Dedifferentiated amniotic fluid mesenchymal stem cell (primary cell): Measurements from ENCODE around the gene ECHDC3.
A peak's percentile ranks its signal among the peaks of the same experiment; 100 is the strongest.

Source experiments
- DNase-seq: peaks from one replicate; pipeline ENCODE4 v3.0.0-alpha.2; 2016; ENCODE audit errors: extremely low spot score

ECHDC3 gene

GRCh38 chr10:11782793-11783557 lies 40.8 kb downstream of the ECHDC3 start:
- DNase-seq: peak; percentile 72

GRCh38 chr10:11783558-11783865 lies 41.3 kb downstream of the ECHDC3 start:
- DNase-seq: no peak

GRCh38 chr10:11787374-11787773 lies 45.2 kb downstream of the ECHDC3 start:
- DNase-seq: no peak

GRCh38 chr10:11787846-11788245 lies 45.7 kb downstream of the ECHDC3 start:
- no peak for DNase-seq

GRCh38 chr10:11789306-11789705 lies 47.1 kb downstream of the ECHDC3 start:
- no peak for DNase-seq

- no peak for DNase-seq
Measured at GRCh38 chr10:11789956-11790355, 47.8 kb downstream of the ECHDC3 start.

- no peak for DNase-seq
Measured at GRCh38 chr10:11793762-11794479, 51.7 kb downstream of the ECHDC3 start.

GRCh38 chr10:11794566-11794965 lies 52.4 kb downstream of the ECHDC3 start:
- no peak for DNase-seq

GRCh38 chr10:11795101-11795920 lies 53.1 kb downstream of the ECHDC3 start:
- DNase-seq: no peak

GRCh38 chr10:11796474-11796873 lies 54.3 kb downstream of the ECHDC3 start:
- DNase-seq: no peak

GRCh38 chr10:11797281-11797680 lies 55.1 kb downstream of the ECHDC3 start:
- no peak for DNase-seq

- no peak for DNase-seq
Measured at GRCh38 chr10:11797847-11798633, 55.9 kb downstream of the ECHDC3 start.

- DNase-seq: no peak
Measured at GRCh38 chr10:11798845-11799735, 56.9 kb downstream of the ECHDC3 start.

- DNase-seq: no peak
Measured at GRCh38 chr10:11799736-11800080, 57.5 kb downstream of the ECHDC3 start.

GRCh38 chr10:11804336-11804735 lies 62.2 kb downstream of the ECHDC3 start:
- no peak for DNase-seq

GRCh38 chr10:11805792-11806191 lies 63.6 kb downstream of the ECHDC3 start:
- DNase-seq: no peak

- no peak for DNase-seq
Measured at GRCh38 chr10:11806706-11807105, 64.5 kb downstream of the ECHDC3 start.

- no peak for DNase-seq
Measured at GRCh38 chr10:11808808-11809207, 66.6 kb downstream of the ECHDC3 start.

- peak; percentile 17 for DNase-seq
Measured at GRCh38 chr10:11810313-11810766, 68.2 kb downstream of the ECHDC3 start.

- no peak for DNase-seq
Measured at GRCh38 chr10:11810973-11811372, 68.8 kb downstream of the ECHDC3 start.

GRCh38 chr10:11813177-11813576 lies 71.0 kb downstream of the ECHDC3 start:
- no peak for DNase-seq
